Gastroesophageal sphincter (tissue), 3 donors: Measurements from ENCODE around the gene CHST11.

Experiments
- EP300 ChIP-seq: sonication (generic); formaldehyde crosslinking; IDR thresholded peaks from one replicate; pipeline ENCODE4 v1.6.1; 2017; ENCODE audit warnings: antibody characterized with exemption, mild to moderate bottlenecking
- POLR2A ChIP-seq, 2 donors: fragments of 450-650 bp; IDR thresholded peaks; one replicate each; pipeline ENCODE4 v1.6.1; 2017; ENCODE audit warnings: antibody characterized with exemption in 2 of 2, mild to moderate bottlenecking in 2 of 2, moderate library complexity in 1 of 2
- POLR2AphosphoS5 ChIP-seq: sonication (generic); formaldehyde crosslinking; IDR thresholded peaks from one replicate; pipeline ENCODE4 v1.6.1; 2017; ENCODE audit warnings: antibody characterized with exemption
- TF ChIP-seq, protein P1 (sequence below), 4 experiments: fragments of 200-600 bp in 2 of 4; fragments of 450-650 bp in 2 of 4; sonication (generic) in 1 of 4; IDR thresholded peaks; one replicate each; pipeline ENCODE4 v1.5.1; 2017 to 2019; ENCODE audit warnings: antibody characterized with exemption in 4 of 4, mild to moderate bottlenecking in 2 of 4, moderate library complexity in 2 of 4

DNA sequence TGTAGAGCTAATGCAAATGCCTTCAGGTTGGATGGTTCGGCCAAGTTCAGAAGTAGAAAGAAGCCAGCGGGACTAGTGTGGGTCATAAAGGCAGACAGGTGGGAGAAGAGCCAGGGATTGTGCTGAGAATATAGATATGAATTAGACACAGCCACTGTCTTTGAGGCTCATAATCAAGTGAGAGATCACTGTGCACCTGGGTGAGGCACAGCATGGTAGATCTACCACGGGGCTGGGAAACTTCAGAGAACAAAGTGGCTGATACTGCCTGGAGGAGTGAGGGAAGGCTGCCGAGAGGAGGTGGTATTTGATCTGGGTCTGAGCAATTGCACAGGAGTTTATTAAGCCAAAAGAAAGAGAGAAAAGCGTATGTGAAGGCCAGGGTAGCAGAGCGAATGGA, 40.6 kb upstream of the CHST11 start:
- TF ChIP-seq, protein P1, sequence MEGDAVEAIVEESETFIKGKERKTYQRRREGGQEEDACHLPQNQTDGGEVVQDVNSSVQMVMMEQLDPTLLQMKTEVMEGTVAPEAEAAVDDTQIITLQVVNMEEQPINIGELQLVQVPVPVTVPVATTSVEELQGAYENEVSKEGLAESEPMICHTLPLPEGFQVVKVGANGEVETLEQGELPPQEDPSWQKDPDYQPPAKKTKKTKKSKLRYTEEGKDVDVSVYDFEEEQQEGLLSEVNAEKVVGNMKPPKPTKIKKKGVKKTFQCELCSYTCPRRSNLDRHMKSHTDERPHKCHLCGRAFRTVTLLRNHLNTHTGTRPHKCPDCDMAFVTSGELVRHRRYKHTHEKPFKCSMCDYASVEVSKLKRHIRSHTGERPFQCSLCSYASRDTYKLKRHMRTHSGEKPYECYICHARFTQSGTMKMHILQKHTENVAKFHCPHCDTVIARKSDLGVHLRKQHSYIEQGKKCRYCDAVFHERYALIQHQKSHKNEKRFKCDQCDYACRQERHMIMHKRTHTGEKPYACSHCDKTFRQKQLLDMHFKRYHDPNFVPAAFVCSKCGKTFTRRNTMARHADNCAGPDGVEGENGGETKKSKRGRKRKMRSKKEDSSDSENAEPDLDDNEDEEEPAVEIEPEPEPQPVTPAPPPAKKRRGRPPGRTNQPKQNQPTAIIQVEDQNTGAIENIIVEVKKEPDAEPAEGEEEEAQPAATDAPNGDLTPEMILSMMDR (IDR thresholded peaks at IDR 0.05) = no peak
- no peak for TF ChIP-seq POLR2A (IDR thresholded peaks at IDR 0.05)
- TF ChIP-seq POLR2AphosphoS5 = no peak
- TF ChIP-seq EP300 = no peak
